Caco-2 (cell line): ENCODE measurements around the gene PIK3IP1. TPM values are rescaled to one million over a fixed set of nuclear protein-coding genes. Genes with fewer than 3 reads are reported as not detected.

Source experiments
- BruUV-seq: library from RNA; stranded (reverse); fragments of 400-500 nt; replicated peaks from 2 replicates; lab custom pipeline; 2021; lab: Mats Ljungman, UMichigan
- CTCF ChIA-PET: fragments of 300-600 bp; sonication (Branson Sonifier 250); formaldehyde crosslinking; loops from one replicate; lab custom pipeline; 2022; ENCODE audit warnings: antibody characterized with exemption; lab: Charles Lee
- POLR2A ChIA-PET: fragments of 300-600 bp; sonication (Branson Sonifier 250); formaldehyde crosslinking; loops from one replicate; lab custom pipeline; 2022; ENCODE audit warnings: antibody characterized with exemption; lab: Charles Lee
- DNase-seq, 2 experiments: peaks; one replicate each; pipeline versions ENCODE4 v3.0.0 to v3.0.0-alpha.2; 2020 to 2022
- H3K27me3 ChIP-seq: replicated peaks from 2 replicates; pipeline ENCODE4 v1.6.0; 2011; ENCODE audit warnings: low read length; ENCODE audit not compliant: control insufficient read depth, insufficient read depth
- H3K36me3 ChIP-seq: 2 replicates; pipeline ENCODE4 v1.5.1; 2011; ENCODE audit warnings: low read length; ENCODE audit not compliant: control insufficient read depth, insufficient read depth
- H3K4me1 ChIP-seq: fragments of 250-450 bp; sonication (Bioruptor Pico); 2 replicates; pipeline ENCODE4 v1.5.1; 2020; ENCODE audit warnings: mild to moderate bottlenecking
- H3K4me3 ChIP-seq: 2 replicates; pipeline ENCODE4 v1.5.1; 2011; ENCODE audit warnings: low read depth, mild to moderate bottlenecking, control low read depth, low read length
- H3K9me3 ChIP-seq: fragments of 250-450 bp; sonication (Bioruptor Pico); 2 replicates; pipeline ENCODE4 v1.5.1; 2020; ENCODE audit warnings: mild to moderate bottlenecking, moderate library complexity
- H3K27ac Mint-ChIP-seq: one replicate; pipeline ENCODE4 v1.8.0; 2022; ENCODE audit warnings: mixed read lengths; ENCODE audit not compliant: unreplicated experiment
- H3K27me3 Mint-ChIP-seq: one replicate; pipeline ENCODE4 v1.8.0; 2022; ENCODE audit warnings: mixed read lengths; ENCODE audit not compliant: insufficient read depth, unreplicated experiment
- H3K36me3 Mint-ChIP-seq: one replicate; pipeline ENCODE4 v1.8.0; 2022; ENCODE audit warnings: mild to moderate bottlenecking, mixed read lengths; ENCODE audit not compliant: insufficient read depth, unreplicated experiment
- H3K4me1 Mint-ChIP-seq: one replicate; pipeline ENCODE4 v1.8.0; 2022; ENCODE audit warnings: low read depth, mixed read lengths; ENCODE audit not compliant: unreplicated experiment
- H3K4me3 Mint-ChIP-seq: one replicate; pipeline ENCODE4 v1.8.0; 2022; ENCODE audit warnings: mild to moderate bottlenecking, moderate library complexity, mixed read lengths; ENCODE audit not compliant: unreplicated experiment
- H3K9me3 Mint-ChIP-seq: one replicate; pipeline ENCODE4 v1.8.0; 2022; ENCODE audit warnings: mixed read lengths; ENCODE audit not compliant: unreplicated experiment
- intact Hi-C: fragments of 100-400 bp; cut with micrococcal nuclease; formaldehyde crosslinking; loops from one replicate; pipeline ENCODE4 v1.10.0; 2022; ENCODE audit not compliant: unreplicated experiment
- total RNA-seq: library from RNA; stranded (reverse); gene quantifications from 2 replicates; pipeline ENCODE4 v1.2.3, GENCODE V29; 2022
- TF ChIP-seq, protein P1 (sequence below), 2 experiments: fragments of 200-600 bp in 1 of 2; IDR thresholded peaks; 1 replicate in 1 of 2; 2 replicates in 1 of 2; pipeline versions ENCODE4 v1.5.1 to v1.8.0; 2011 to 2022; ENCODE audit warnings: antibody characterized with exemption in 1 of 2, control low read depth in 1 of 2, inconsistent platforms in 1 of 2, low read depth in 1 of 2, low read length in 1 of 2, mild to moderate bottlenecking in 1 of 2, moderate library complexity in 1 of 2; ENCODE audit not compliant: insufficient read depth in 1 of 2, severe bottlenecking in 1 of 2, unreplicated experiment in 1 of 2

Gene PIK3IP1
- total RNA-seq, 1 experiment from 2014 or later, result 0.68 TPM

DNA sequence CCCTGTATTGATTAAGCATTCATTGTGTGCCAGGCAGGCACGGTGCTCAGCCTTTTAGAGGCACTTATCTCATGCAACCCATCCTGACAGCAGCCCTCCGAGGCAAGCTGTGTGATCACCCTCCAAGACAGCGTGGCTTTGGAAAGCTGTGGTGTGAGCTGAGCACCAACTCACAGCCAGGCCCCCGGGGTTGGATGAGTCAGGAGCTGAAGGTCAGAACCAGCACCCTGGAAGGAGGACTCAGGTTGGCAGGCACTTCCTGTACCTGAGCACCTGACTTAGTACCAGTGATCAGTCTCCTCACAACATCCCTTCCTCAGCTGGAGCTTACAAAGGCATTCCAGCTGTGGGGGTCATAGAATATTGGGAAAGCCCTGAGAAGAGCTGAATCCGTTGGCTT lies 44.9 kb upstream of the PIK3IP1 start:
- TF ChIP-seq, protein P1, sequence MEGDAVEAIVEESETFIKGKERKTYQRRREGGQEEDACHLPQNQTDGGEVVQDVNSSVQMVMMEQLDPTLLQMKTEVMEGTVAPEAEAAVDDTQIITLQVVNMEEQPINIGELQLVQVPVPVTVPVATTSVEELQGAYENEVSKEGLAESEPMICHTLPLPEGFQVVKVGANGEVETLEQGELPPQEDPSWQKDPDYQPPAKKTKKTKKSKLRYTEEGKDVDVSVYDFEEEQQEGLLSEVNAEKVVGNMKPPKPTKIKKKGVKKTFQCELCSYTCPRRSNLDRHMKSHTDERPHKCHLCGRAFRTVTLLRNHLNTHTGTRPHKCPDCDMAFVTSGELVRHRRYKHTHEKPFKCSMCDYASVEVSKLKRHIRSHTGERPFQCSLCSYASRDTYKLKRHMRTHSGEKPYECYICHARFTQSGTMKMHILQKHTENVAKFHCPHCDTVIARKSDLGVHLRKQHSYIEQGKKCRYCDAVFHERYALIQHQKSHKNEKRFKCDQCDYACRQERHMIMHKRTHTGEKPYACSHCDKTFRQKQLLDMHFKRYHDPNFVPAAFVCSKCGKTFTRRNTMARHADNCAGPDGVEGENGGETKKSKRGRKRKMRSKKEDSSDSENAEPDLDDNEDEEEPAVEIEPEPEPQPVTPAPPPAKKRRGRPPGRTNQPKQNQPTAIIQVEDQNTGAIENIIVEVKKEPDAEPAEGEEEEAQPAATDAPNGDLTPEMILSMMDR (IDR thresholded peaks at IDR 0.05; ENCODE audit: insufficient read depth in 1 of 2, low read depth in 1 of 2, low read length in 1 of 2, severe bottlenecking in 1 of 2, unreplicated experiment in 1 of 2), result no peak
- POLR2A ChIA-PET, result no interaction called here
- no peak overlapping the region for H3K4me3 ChIP-seq
- peaks cover 4% of the 10 kb centered on the region; the same call in 1 of the 2 replicates for H3K36me3 ChIP-seq
- intact Hi-C loops, result no loop called here
- no peaks in the 10 kb centered on the region for H3K9me3 ChIP-seq
- Mint-ChIP-seq H3K4me1 (peaks cover 30% of the 10 kb centered on the region), H3K27me3 (no peaks in the 10 kb centered on the region), H3K36me3 (peaks cover 71% of the 10 kb centered on the region), H3K27ac (no peak overlapping the region), H3K4me3 (no peak overlapping the region), H3K9me3 (no peaks in the 10 kb centered on the region)
- CTCF ChIA-PET, result no interaction called here
- no peak for DNase-seq
- peaks cover 6% of the 10 kb centered on the region; the same call in 1 of the 2 replicates for H3K4me1 ChIP-seq
- no TSS peak for BruUV-seq
- H3K27me3 ChIP-seq, result no peaks in the 10 kb centered on the region

DNA sequence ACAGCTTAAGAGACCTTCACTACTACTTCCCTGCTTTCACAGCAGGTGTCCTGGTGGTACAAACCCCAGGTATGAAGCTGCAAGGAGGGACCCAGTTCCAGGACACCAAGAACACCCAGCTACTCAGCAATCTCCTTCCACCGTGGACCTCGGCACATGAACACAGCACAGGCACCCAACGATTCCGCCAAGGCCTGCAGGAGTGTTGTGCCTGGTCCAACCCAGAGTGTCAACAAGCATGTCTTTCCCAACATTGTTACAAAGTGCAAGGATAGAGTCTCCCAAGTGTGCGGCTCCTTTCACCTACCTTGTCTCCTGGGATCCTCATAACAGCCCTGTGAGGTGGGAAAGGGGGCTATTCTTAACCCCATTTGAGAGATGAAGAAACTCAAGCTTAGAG lies 42.0 kb upstream of the PIK3IP1 start:
- Mint-ChIP-seq H3K4me3 (no peak overlapping the region), H3K4me1 (peaks cover 4% of the 10 kb centered on the region), H3K27me3 (no peaks in the 10 kb centered on the region), H3K27ac (no peak overlapping the region), H3K9me3 (no peaks in the 10 kb centered on the region), H3K36me3 (peaks cover 66% of the 10 kb centered on the region)
- H3K4me1 ChIP-seq, result peaks cover 1% of the 10 kb centered on the region; the same call in 1 of the 2 replicates
- H3K36me3 ChIP-seq, result peaks cover 1% of the 10 kb centered on the region; the same call in 1 of the 2 replicates
- BruUV-seq, result no TSS peak
- H3K4me3 ChIP-seq, result no peak overlapping the region
- no peaks in the 10 kb centered on the region for H3K27me3 ChIP-seq
- ChIA-PET CTCF (no interaction called here), POLR2A (no interaction called here)
- TF ChIP-seq, protein P1 (IDR thresholded peaks at IDR 0.05; ENCODE audit: insufficient read depth in 1 of 2, low read depth in 1 of 2, low read length in 1 of 2, severe bottlenecking in 1 of 2, unreplicated experiment in 1 of 2), result no peak
- intact Hi-C loops, result no loop called here
- H3K9me3 ChIP-seq, result no peaks in the 10 kb centered on the region
- no peak for DNase-seq

DNA sequence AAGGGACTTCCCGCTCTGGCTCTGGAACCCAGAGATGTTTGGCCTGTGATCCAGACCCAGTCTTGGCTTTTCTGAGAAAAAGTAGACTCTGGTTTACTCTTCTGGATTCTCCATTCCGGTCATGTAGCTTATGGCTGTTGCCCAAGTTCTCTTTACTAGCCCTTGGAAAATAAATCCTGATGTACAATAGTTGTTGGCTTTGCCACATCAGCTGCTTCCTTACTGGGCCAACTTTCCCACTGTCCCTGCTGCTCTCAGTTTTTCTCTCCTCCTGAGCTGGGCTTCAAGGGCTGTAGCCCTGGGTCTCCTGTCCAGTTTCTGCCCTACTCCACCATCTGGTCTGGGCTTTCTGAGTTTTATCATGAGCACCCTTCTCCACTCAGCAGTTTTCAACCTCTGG lies 41.4 kb upstream of the PIK3IP1 start:
- no TSS peak for BruUV-seq
- no peaks in the 10 kb centered on the region for H3K4me1 ChIP-seq
- H3K4me3 ChIP-seq, result no peak overlapping the region
- peaks cover 64% of the 10 kb centered on the region for H3K36me3 Mint-ChIP-seq
- CTCF ChIA-PET, result no interaction called here
- no peak overlapping the region for H3K27ac Mint-ChIP-seq
- intact Hi-C loops, result no loop called here
- H3K4me1 Mint-ChIP-seq, result no peaks in the 10 kb centered on the region
- H3K36me3 ChIP-seq, result peaks cover 1% of the 10 kb centered on the region; the same call in 1 of the 2 replicates
- TF ChIP-seq, protein P1 (IDR thresholded peaks at IDR 0.05; ENCODE audit: insufficient read depth in 1 of 2, low read depth in 1 of 2, low read length in 1 of 2, severe bottlenecking in 1 of 2, unreplicated experiment in 1 of 2), result no peak
- POLR2A ChIA-PET, result no interaction called here
- H3K9me3 ChIP-seq, result no peaks in the 10 kb centered on the region
- no peaks in the 10 kb centered on the region for H3K9me3 Mint-ChIP-seq
- no peak for DNase-seq
- H3K27me3 Mint-ChIP-seq, result no peaks in the 10 kb centered on the region
- H3K27me3 ChIP-seq, result no peaks in the 10 kb centered on the region
- no peak overlapping the region for H3K4me3 Mint-ChIP-seq
